Kasumi-1 (cell line): ENCODE data around the gene ETHE1.
A peak's percentile ranks its signal among the peaks of the same experiment; 100 is the strongest.

ENCODE experiments used
- DNase-seq, 2 experiments: peaks; one replicate each; lab custom pipeline; 2025; lab: John Stamatoyannopoulos, UW

The ETHE1 gene

DNA sequence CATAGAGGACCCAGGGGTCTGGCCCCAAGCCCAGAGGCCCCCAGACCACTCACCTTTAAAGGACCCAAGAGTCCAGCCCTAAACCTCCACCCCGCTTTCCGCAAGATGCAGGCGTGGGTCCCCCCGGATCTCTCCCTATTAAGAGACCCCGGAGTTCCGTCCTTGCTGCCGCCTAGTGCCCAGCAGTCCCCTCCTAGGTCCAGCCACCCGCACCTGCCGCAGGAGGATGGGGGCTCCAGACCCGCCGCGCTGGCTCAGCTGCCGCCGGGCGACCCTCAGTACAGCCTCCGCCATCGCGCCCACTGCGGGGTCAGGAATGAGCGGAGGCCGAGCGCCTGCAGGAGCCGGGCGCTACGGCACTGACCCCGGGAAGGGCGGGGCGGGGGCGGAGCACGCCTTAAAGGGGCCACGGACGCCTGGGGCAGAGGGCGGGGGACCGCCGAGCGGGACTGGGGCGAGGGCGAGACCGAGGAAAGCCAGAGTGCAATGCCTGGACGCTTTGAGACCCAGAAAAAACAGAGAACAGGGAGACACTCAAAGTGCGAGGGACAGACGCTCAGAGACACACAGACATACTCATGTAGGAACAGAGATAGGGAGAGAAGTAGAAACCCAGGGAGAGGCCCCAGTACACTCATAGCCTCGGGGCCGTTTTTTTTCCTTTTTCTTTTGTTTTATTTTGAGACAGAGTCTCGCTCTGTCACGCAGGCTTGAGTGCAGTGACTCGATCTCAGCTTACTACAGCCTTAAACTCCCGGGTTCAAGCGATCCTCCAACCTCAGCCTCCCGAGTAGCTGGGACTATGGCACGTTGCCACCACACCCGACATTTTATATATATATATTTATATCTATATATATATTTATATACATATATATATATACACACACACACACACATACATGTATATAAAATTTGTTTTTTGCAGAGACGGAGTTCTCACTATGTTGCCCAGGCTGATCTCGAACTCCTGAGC, at the start of gene ETHE1:
Gene ETHE1, minus strand, starts transcription at position 318 of the 976 bp plus-strand sequence. Its CDS starts 24 bp downstream, at position 294.
- DNase-seq: peak; percentile 58 to 89

- no peak for DNase-seq
Measured at GRCh38 chr19:43575955-43576878, 49.2 kb upstream of the ETHE1 start.

- DNase-seq: peak; percentile 98 to 99
Measured at GRCh38 chr19:43575156-43575950, 48.4 kb upstream of the ETHE1 start, which contains the start of the genes PINLYP and XRCC1. Gene PINLYP (plus strand): TSS chr19:43575801. CDS start chr19:43577192, 1,391 bp downstream. Gene XRCC1 (minus strand): TSS chr19:43575527. CDS start chr19:43575458, 69 bp downstream.

GRCh38 chr19:43574424-43575155, 47.6 kb upstream of the ETHE1 start:
- no peak for DNase-seq

DNA sequence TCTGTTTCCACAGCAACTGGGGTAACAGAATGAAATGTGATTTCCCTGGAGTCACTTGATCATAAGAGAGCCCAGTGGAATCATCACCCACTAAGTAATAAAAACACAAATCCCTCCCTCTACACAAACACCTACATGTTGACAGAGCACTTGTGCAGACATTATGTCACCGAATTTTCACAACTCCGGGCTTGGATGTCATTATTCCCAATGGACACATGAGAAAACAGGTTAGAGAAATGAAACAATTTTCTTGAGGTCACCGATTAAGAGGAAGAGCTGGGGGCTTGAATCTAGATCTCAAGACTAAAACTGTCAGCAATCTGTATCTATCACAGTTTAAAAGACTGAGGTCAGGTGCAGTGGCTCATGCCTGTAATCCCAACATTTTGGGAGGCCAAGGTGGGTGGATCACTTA, 45.2 kb upstream of the ETHE1 start:
- DNase-seq: no peak

- DNase-seq: no peak
Measured at GRCh38 chr19:43570174-43570791, 43.3 kb upstream of the ETHE1 start.

GRCh38 chr19:43569657-43570056, 42.7 kb upstream of the ETHE1 start:
- DNase-seq: no peak

DNA sequence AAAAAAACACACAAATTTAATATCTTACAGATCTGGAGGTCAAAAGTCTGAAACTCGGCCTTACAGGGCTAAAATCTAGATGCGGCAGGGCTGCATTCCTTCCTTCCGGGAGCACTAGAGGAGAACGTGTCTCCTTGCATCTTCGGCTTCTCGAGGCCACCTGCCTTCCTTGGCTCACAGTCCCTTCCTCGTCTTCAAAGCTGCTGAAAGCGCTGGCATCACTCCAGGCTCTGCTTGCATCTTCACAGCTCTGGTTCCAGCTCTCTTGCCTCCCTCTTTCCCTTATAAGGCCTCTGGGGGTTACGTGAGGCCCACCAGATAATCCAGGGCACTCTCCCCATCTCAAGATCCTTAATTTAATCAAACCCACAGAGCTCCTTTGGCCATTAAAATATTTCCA, 37.8 kb upstream of the ETHE1 start:
- DNase-seq: peak; percentile 20 to 21

DNA sequence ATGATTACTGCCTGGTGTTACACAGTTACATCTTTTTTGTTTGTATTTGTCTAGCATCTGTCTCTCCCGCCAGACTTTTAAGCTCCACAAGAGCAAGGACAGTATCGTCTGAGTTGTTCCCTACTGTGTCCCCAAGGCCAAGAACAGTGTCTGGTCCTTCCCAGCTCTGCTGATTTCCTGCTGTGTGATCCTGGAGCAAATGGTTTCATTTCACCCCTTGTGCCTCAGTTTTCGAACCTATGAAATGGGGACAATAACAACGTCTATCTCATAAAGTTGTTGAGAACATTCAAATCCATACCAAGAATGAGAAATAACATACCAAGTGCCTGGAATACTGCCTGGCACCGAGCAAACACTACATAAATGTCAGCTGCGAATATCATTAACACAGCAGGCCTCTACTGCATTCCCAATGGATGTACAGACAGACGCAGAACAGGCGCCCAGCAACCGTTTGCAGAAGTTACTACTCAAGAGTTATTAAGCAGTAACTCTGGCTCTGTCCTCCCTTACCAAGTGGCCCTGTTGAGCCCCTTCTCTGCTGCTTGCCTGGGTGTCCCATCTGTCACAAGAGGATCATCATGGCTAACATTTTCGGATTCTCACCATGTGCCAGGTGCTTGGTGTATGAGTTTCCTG, 36.9 kb upstream of the ETHE1 start:
- DNase-seq: peak; percentile 16 to 18

DNA sequence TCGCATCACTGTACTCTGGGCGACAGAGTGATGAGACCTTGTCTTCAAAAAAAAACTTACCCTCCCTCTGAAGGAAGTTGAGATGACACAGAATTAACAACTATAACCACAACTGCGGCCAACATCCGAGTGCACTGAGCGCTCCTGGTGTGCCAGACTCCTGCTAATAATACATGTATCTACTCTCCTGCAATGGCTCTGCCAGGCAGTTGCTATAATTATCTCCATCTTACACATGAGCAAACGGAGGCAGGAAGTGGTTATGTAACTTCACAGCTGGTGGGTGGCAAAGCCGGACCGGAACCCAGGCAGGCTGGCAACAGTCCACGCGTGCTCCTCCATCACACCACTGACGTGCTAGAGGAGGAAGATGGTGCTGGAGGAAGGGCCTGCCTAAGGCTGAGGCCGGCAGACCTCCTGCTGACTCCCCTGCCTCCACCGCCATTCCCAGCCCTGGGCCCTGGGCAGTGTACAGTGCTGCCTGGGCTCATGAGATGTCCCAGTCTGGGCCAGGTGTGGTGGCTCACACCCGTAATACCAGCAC, 35.8 kb upstream of the ETHE1 start:
- peak; percentile 99 for DNase-seq

- peak in 1 of 2 experiments; percentile 32 for DNase-seq
Measured at GRCh38 chr19:43562226-43562697, 35.3 kb upstream of the ETHE1 start.

- DNase-seq: no peak
Measured at GRCh38 chr19:43561139-43561970, 34.4 kb upstream of the ETHE1 start.

DNA sequence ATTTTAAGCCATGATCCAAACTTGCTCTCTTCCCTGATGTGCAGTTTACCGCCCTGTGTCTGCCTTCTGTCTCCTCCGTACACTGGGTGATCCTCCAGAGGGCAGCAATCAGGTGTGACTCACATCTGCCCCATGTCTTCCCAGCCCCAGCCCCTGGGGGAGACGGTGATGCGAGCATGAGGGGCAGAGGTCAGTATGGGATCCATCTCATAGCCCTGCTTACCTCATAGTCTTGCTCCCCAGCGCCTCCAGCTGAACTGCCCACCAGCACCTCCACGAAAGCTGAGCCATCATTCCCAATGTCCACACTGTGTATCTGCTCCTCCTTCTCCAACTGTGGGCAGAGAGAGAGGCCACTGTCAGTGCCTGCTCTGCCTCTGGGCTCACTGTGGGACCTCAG, 33.7 kb upstream of the ETHE1 start:
- peak; percentile 25 to 30 for DNase-seq

- peak; percentile 90 to 94 for DNase-seq
Measured at GRCh38 chr19:43555185-43555770, 28.3 kb upstream of the ETHE1 start.

- no peak for DNase-seq
Measured at GRCh38 chr19:43554317-43554895, 27.4 kb upstream of the ETHE1 start.

GRCh38 chr19:43553656-43554055, 26.7 kb upstream of the ETHE1 start:
- no peak for DNase-seq

GRCh38 chr19:43552616-43553015, 25.6 kb upstream of the ETHE1 start:
- no peak for DNase-seq

GRCh38 chr19:43552198-43552450, 25.1 kb upstream of the ETHE1 start:
- DNase-seq: no peak
